Stimulated activated CD4-positive, alpha-beta T cell treated with anti-CD3 and anti-CD28 coated beads, TNF-alpha, amount 100 ng/mL, for 1 hour (primary cell): ENCODE measurements around the gene DIP2B.

Source experiments
- DNase-seq, 3 donors: peaks; one replicate each; pipeline ENCODE4 v3.0.0-alpha.2; 2020; ENCODE audit warnings: low read depth in 3 of 3, low spot score in 1 of 3

DIP2B gene

DNA sequence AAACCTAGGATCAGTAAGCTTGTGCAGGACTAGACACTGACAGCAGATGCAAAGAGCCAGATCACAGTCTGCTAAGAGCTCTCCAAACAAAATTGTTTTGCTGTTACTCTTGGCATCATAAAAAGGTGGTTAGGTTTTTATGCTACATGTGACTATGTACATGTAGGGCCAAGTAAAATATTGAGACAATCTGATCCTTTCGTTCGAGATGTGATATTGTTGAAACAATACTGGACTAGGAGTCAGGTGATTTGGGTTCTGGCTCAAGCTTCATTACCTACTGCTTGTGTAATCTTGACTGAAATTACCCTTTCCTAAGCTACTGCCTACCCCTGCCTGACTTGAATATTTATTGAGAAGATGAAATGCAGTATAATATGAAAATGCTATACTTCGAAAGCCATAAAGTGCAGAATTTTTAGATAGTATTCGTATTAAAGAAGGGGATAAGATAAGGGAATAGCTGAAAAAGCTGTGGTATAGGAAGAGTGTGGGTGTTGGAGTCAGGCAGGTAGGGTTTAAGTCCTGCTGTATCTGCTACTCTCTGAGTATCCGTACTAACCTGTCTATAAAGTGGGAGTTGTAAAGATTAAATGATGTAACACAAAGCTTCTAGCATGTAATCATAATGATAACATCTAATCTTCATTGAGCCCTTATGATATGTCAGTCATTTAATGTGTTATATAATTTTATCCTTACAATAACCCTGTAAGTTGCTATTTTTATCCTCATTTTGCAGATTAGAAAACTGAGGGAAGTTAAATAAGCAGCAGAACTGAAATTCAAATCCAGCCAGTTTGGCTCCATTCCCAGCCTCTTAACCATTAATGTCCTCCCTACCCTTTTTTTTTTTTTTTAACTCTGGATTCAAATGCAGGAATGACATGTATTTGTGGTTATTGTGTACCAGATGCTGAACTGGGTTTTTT is 220.5 kb downstream of the DIP2B start:
- no peak for DNase-seq

DNA sequence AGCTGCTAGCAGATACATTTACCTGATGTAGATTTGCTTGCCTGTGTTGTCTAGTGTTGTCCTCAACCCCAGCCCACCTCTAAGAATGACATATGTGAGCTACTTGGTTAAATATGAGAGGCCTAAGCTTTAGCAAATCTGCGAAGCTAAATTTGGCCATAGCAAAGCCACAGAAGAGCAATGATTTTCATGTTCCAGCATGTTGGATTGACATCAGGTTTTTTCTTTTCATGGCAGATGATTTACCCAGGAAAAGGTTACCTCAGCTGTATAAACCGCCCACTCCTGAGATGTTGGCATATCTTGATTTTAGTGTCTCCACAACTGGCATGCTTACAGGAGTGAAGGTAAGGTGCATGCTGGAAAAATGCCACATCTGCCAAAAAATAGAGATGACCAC is 222.7 kb downstream of the DIP2B start:
- no peak for DNase-seq

DNA sequence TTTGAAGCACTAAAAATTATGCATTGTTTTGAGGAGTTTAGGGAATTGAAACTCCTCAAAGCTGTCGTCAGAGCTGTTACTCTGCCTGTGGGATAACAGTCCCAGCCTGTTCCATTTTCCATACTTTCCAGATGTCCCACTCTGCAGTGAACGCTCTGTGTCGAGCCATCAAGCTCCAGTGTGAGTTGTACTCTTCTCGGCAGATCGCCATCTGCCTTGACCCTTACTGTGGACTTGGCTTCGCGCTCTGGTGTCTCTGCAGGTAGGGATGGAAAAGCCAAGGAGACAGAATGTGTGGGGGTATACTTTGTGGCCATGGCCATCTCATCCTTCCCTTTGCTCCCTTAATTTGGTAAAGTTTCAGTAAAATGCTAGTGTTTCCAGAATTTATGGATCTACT is 223.6 kb downstream of the DIP2B start:
- no peak for DNase-seq

DNA sequence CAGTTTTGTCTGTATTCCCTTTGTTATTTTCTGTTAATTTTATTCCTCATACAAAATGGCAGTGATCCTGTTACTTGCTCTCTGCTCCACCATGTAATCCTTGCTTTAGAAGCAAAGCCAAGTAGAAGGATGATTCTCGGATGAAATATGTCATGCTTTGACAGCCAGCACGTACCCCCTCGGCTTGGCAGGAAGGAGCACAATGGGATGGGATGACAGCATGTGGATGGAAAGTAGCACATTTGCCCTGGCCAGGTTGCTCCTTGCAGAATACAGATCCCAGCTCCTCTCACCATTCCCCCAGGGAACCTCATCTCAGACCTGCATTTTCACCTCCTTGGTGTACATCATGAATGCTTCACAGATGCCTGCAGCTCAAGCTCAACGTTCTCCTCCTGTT is 224.1 kb downstream of the DIP2B start:
- DNase-seq = no peak

DNA sequence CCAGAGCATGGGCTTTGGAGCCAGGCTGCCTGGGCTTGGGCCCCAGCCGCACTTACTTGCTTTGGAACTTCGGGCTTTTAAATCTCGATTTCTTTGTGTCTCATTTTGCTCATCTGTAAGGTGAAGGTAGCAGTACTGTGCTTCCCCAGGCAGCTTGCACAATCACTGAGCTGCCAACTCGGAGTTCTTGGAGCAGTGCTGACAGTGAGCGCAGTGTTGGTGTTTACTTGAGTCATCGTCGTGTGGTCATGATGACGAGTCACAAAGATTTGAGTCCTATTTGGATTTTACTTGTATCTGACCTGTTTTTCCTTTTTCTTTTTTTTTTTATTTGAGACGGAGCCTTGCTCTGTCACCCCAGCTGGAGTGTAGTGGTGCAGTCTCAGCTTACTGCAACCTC is 227.8 kb downstream of the DIP2B start:
- no peak for DNase-seq

DNA sequence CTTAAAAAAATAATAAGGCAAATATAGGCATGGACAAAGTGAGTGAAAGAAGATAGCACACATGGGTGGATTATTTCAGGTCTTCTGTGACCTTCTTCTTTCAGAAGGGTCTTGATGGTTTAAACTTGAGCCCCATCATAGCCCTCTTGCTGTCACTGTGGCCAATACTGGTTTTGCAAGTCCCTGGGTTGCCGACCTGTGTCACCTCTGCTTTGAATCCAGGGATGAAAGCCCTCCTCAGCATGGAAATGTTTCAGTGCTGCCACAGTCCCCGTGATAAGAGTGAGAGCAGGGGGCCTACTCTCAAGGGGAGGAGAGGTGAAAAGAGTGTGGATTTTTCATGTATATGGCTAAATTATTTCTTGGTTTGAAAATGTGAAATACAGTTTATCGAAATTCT is 228.9 kb downstream of the DIP2B start:
- no peak for DNase-seq

DNA sequence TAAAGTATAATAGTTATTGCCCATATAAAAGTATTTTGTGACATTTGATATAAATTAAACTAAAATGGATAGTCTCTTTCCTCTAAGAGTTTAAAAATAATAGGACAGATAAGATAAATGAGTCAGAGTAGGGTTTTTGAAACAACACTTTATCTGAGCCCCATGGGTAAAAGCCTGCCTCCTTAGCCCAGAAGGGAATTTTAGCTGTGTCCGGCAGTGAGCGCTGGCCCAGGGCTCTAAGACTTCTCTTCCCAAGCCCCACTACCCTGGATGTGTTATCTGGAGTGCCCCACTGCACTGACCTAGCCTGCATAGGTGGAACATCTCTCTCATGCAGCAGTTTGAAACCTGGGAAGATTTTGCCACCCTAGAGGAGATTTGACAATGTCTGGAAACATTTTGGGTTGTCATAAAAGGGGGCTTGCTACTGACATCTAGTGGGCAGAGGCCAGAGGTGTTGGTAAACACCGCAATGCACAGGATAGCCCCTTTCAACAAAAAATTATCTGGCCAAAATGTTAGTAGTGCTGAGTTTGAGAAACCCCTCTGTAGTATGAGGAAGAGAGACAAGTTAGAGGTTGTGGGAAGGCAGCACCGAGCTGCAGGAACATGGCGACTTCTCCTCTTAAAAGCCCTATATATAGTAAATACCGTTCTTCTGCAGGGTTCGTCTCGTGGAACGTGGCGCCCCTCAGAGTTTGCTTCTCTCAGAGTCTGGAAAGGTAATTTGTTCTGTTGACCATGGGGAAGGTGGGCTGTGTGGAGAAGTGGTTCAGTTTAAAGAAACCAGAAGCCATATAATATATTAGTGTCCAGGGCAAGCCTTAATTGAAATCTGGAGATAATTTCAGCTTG is 229.9 kb downstream of the DIP2B start:
- no peak for DNase-seq

DNA sequence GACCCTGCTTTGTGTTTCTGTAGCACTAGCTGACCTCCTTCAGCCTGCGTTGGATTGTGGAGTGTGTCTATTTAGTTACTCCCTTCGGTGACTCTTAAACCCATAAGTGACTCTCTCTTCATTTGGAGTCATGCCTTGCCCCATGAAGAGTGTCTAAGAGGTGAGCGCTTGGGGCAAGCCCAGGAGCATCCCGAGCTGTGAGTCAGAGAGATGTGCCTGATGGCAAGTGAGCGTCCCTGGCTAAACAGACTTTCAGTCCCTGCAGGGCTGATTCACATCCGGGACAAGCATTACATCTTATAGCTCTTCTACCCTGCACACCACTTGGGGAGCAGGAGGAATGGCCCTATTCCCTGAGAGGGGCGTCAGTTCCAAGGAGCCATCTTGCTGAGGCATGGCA is 234.8 kb downstream of the DIP2B start:
- no peak for DNase-seq

DNA sequence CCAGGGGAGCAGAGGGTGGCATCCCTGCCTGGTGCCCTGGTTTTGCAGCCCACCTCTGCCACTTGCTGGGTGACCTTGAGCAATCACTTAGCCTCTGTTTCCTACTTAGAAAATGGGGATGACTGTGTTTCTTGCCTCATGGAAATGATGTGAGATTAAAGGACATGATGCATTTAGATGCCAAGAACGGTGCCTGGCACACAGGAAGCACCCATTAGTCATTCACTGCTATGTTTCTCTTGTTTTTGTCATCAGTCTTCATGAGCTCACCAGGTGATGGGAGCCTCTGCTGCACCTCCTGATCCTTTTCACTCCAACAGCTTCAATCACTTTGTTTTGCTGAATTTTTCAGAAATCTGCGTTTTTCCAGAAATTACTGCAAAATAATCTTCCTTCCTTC is 235.5 kb downstream of the DIP2B start:
- no peak for DNase-seq

DNA sequence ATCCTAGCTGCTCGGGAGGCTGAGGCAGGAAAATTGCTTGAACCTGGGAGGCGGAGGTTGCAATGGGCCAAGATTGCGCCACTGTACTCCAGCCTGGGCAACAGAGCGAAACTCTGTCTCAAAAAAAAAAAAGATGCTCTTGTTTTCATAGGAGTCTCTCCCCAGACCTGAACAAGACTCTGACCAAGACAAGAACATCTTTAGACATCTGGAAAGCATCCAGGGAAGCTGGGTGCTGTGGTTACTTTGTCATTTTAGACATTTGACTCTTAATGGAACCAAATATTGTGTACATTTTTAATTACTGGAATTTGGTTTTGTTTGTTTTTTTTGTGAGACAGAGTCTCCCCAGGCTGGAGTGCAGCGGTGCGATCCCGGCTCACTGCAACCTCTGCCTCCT is 238.0 kb downstream of the DIP2B start:
- DNase-seq = no peak

DNA sequence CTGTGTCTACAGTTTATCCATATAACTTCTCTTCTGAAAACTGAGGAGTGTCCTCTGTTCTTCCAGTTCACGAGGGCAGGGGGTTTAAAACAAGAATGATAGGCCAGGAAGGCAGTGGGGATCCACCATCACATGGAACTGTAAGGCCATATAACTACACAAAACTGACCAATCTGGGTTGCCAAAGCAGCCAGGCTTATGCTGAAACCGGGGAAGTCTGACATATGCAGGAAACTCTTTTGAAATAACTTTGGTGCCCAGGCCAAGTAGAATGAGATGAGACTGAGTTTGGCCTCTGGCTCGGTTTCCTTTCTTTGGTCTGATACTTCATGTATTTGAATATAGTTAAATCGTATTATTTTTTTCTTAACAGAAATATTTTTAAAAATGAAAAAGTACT is 241.1 kb downstream of the DIP2B start:
- no peak for DNase-seq

DNA sequence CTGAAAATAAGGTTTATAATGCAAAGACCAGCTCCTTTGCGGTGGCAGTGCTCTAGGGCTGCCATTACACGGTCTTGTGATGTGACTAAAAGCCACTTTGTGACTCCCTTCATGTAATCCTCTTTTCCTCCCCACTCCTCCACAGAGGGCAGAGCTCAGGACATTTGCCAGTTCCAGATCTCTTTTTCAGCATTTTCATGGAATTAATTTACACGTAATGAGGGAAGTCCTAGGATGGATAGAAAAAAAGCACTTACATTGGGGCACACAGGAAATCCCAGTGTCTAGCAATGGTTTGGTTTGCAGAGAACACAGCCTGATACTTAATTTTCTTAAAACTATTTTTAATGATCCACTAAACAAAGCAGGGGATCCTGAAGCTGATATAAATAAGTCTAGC is 241.6 kb downstream of the DIP2B start:
- DNase-seq = no peak

DNA sequence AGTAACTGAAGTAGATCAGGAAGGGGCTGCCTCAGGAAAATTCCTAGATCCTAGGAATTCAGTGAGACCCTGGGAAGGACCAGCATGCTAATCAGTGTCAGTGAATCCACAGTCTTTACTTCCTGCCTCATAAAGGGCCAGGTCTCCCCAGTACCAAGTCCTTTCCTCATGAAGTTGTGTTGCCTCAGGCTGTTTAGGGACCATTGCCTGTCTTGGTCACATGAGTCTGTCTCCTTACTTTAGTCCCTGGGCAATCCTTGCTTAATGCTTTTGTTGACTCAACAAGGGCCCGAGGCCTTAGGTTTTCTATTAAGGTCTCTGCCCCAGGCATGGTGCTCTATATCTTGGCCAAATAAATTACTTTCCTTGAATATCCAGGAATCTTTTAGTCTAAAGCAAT is 243.0 kb downstream of the DIP2B start:
- DNase-seq = no peak

DNA sequence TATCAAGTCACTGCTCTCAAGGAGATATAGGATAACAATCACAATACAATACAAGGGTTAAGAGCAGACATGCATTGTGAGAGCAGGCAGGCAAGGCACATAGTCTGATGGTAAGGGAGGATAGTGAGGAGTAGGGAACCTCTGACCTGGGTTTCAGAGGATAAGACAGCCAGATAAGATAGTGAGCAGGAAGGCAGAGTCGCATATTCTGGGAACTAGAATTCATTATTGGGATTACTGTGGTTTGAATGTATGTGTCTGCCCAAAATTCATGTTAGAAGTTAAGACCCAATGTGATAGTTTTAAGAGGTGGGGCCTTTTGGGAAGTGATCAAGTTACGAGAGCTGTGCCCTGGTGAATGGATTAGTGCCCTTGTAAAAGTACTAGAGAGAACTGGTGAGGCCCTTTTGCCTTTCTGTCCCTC is 244.7 kb downstream of the DIP2B start:
- DNase-seq = no peak

DNA sequence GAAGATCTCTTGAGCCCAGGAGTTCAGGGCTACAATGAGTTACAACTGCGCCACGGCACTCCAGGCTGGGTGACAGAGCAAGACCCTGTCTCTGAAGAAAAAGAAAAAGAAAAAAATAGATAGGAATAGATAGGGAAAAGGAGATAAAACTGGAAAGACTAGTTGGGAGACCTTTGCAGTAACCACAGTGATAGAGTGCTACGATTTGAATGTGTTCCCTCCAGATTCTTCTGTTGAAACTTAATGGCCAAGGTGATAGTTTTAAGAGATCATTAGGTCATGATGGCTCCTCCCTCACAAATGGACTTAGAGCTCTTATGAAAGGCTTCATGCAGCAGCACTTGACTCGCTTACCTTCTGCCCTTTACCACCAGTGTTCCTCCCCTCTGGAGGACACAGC is 245.6 kb downstream of the DIP2B start:
- DNase-seq = no peak

DNA sequence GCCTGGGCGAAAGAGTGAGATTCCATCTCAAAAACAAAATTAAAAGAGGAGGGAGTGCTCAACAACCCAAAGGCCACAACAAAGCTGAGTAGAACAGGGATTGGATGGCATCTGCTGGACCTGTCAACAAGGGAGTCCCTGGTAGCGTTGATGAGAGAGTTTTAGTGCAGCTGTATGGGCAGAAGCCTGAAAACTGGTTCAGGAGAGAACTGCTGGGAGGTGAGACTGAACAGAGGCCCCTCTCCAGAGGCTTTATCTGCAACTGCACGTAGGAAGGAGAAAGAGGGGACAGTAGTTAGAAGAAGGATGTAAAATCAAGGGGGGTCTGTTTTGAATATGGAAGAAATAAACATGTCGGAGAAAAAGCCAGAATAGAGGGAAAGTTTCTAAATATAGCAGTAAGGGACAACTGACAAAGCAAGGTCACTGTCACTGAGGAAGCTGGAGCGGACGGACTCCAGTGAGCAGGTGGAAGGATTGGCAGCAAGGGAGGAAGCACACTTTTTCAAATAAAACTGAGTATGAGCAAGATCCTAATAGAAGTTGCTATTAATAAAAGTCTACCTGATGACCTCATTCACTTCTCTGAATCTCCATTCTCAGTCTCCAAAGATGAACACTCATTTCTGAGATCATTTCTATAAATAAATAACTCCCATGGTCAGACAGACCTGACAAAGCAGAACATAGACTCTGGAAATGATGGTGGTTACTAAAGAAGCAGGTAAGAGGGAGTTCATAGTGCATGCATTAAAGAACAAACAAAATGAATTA is 247.3 kb downstream of the DIP2B start:
- no peak for DNase-seq

DNA sequence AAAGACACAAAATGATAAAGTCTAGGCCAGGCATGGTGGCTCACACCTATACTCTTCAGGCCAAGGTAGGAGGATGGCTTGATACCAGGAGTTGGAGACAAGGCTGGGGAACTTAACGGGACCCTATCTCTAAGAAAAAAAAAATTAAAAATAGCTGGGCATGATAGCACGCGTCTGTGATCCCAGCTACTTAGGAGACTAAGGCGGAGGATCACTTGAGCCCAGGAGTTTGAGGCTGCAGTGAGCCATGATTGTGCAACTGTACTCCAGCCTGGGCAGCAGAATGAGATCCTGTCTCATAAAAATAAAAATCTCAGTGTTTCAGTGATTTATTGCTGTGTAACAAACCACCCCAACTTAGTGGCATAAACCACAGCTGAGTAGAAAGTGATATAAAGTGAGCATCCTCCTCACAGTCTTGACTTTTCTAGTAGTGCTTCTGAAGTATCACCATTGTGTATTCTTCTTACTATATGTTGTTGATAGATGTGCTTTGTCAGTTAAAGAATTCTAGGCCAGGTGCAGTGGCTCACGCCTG is 248.5 kb downstream of the DIP2B start:
- DNase-seq = no peak

DNA sequence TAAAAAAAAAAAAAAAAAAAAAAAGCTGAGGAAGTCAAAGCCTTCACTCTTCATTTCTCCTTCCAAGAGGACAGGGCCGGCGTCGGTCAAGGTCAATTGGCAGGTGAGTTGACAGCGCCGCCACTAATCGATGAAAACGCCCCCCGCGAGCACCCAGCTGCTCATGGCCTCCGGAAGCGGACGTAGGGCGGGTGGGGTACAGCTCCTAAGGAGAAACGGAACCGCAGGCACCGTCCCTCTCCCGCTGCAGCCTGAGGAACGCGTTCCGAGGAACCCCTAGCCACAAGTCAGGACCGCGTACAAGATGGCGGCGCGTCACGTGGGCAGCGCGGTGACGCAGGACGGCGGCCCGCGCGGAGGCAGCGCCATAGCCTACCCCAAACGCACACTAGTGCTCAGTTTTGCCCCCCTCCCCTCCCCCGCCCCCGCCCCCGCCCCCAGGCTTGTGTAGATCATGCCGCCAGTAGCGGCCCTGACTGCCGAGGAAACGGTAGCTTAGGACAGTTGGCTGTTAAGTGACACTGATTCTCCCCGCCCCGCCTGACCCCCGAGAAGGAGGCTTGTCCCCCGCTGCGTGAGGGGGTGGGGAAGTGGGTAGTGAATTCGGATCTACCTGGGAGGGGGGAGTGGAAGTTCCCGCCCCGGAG is 259.0 kb downstream of the DIP2B start, which contains the start of gene ATF1:
Gene ATF1 (plus strand): TSS at position 463 of the 647 bp plus-strand sequence. CDS start 16,045 bp downstream, outside the sequence.
- DNase-seq = peak; percentile 63 to 80 (median 76)

DNA sequence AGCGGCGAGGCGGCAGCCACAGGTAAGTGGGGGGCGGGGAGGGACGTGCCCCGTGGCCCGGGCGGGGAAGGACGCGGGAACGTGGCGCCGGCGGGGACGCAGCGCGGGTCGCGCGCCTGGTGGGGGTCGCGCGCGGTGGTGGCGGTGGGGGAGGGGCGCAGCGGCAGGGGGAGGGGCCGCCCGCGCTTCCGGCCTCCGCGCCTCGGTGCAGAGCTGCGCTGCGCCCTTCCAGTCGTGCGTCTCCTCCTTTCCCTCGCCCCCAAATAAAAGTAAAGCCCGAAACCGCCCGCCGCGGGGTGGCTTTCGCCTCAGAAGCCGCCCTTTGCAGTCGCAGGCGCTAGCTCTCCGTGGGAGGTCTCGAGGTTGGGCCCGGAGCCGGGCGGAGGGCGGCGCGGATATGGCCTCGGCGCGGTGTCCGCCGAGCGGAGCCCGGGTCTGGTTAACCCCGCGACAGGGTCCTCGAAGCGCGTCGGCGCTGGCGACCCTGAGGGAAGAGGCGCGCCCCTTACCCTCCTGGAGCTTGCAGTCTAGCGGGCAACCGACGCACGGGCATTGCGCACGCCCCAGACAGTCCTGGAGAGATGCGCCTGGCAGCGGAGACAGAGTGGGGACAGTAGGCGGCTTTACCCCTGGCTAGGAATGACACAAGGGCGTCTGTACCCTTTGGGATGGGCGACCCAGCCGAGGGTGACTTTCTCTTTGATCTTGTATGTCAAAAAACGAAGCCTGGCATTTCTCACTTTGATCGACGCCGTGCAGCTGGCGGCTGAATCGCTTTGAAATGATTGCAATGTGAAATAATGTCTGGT is 259.7 kb downstream of the DIP2B start:
- DNase-seq = peak; percentile 38 to 67 (median 66)
